Measurements from ENCODE around the gene PSTK.

The PSTK gene

GRCh38 chr10:122983898-122984297 is 3.7 kb downstream of the PSTK start:
- TF ChIP-seq REST (IDR thresholded peaks at IDR 0.05; ENCODE audit: low read depth): no peak
- TF ChIP-seq TEAD4 (IDR thresholded peaks at IDR 0.05): no peak
- TF ChIP-seq MAX (IDR thresholded peaks at IDR 0.05): no peak
- TF ChIP-seq ZBTB7A (IDR thresholded peaks at IDR 0.05; ENCODE audit: low read depth): no peak
- TF ChIP-seq EGR1 (IDR thresholded peaks at IDR 0.05): no peak
- no peak for TF ChIP-seq RAD21 (IDR thresholded peaks at IDR 0.05; ENCODE audit: low read depth)
- no peak for TF ChIP-seq EP300 (IDR thresholded peaks at IDR 0.05; ENCODE audit: borderline replicate concordance)
- TF ChIP-seq TAF1 (IDR thresholded peaks at IDR 0.05; ENCODE audit: low read depth): no peak
- no peak for TF ChIP-seq TCF12 (IDR thresholded peaks at IDR 0.05; ENCODE audit: low read depth)
- no peak for TF ChIP-seq FOXM1 (IDR thresholded peaks at IDR 0.05; ENCODE audit: borderline replicate concordance, low read depth)

- TF ChIP-seq ZBTB7A (IDR thresholded peaks at IDR 0.05; ENCODE audit: low read depth): no peak
Observed at GRCh38 chr10:122984708-122985107, 4.5 kb downstream of the PSTK start.

GRCh38 chr10:122986335-122986734 is 6.1 kb downstream of the PSTK start:
- TF ChIP-seq EGR1 (IDR thresholded peaks at IDR 0.05) (no peak), TAF1 (IDR thresholded peaks at IDR 0.05; ENCODE audit: low read depth) (no peak), NFIC (IDR thresholded peaks at IDR 0.05) (no peak), RAD21 (IDR thresholded peaks at IDR 0.05; ENCODE audit: low read depth) (no peak), FOXM1 (IDR thresholded peaks at IDR 0.05; ENCODE audit: borderline replicate concordance, low read depth) (no peak), MAX (IDR thresholded peaks at IDR 0.05) (no peak), USF1 (IDR thresholded peaks at IDR 0.05) (no peak), ZBTB7A (IDR thresholded peaks at IDR 0.05; ENCODE audit: low read depth) (no peak), EP300 (IDR thresholded peaks at IDR 0.05; ENCODE audit: borderline replicate concordance) (no peak), CREB1 (IDR thresholded peaks at IDR 0.05; ENCODE audit: low read depth) (no peak), TCF12 (IDR thresholded peaks at IDR 0.05; ENCODE audit: low read depth) (no peak), CEBPB (IDR thresholded peaks at IDR 0.05) (no peak), REST (IDR thresholded peaks at IDR 0.05; ENCODE audit: low read depth) (no peak), YY1 (IDR thresholded peaks at IDR 0.05; ENCODE audit: low read depth) (no peak)

GRCh38 chr10:122988501-122988900 is 8.3 kb downstream of the PSTK start:
- TF ChIP-seq FOXM1 (IDR thresholded peaks at IDR 0.05; ENCODE audit: borderline replicate concordance, low read depth) (no peak), EGR1 (IDR thresholded peaks at IDR 0.05) (no peak), RAD21 (IDR thresholded peaks at IDR 0.05; ENCODE audit: low read depth) (no peak), MAX (IDR thresholded peaks at IDR 0.05) (no peak), TAF1 (IDR thresholded peaks at IDR 0.05; ENCODE audit: low read depth) (no peak), TCF12 (IDR thresholded peaks at IDR 0.05; ENCODE audit: low read depth) (no peak), CEBPB (IDR thresholded peaks at IDR 0.05) (no peak)

- TF ChIP-seq FOXM1 (IDR thresholded peaks at IDR 0.05; ENCODE audit: borderline replicate concordance, low read depth) (no peak), CREB1 (IDR thresholded peaks at IDR 0.05; ENCODE audit: low read depth) (no peak), TEAD4 (IDR thresholded peaks at IDR 0.05) (no peak), ZBTB7A (IDR thresholded peaks at IDR 0.05; ENCODE audit: low read depth) (no peak), MAX (IDR thresholded peaks at IDR 0.05) (no peak), TAF1 (IDR thresholded peaks at IDR 0.05; ENCODE audit: low read depth) (no peak), REST (IDR thresholded peaks at IDR 0.05; ENCODE audit: low read depth) (no peak), TCF12 (IDR thresholded peaks at IDR 0.05; ENCODE audit: low read depth) (no peak), NFIC (IDR thresholded peaks at IDR 0.05) (no peak), USF1 (IDR thresholded peaks at IDR 0.05) (no peak), EP300 (IDR thresholded peaks at IDR 0.05; ENCODE audit: borderline replicate concordance) (no peak), CEBPB (IDR thresholded peaks at IDR 0.05) (no peak), YY1 (IDR thresholded peaks at IDR 0.05; ENCODE audit: low read depth) (no peak), EGR1 (IDR thresholded peaks at IDR 0.05) (no peak), RAD21 (IDR thresholded peaks at IDR 0.05; ENCODE audit: low read depth) (no peak)
Observed at GRCh38 chr10:122990278-122990677, 10.1 kb downstream of the PSTK start.
